Right atrium auricular region (tissue), 2 donors: ENCODE measurements around the gene ZNF614. TPM values are rescaled to one million over a fixed set of nuclear protein-coding genes. Genes with fewer than 3 reads are reported as not detected.

ENCODE experiments used
- DNase-seq: peaks from one replicate; pipeline ENCODE4 v3.0.0-alpha.2; 2019; ENCODE audit warnings: low spot score
- H3K27ac ChIP-seq, 2 donors: fragments of 200-600 bp; sonication (generic); 1 replicate in 1 of 2; 2 replicates in 1 of 2; pipeline ENCODE4 v1.5.1; 2016 to 2019
- H3K27me3 ChIP-seq, 2 donors: fragments of 200-600 bp; sonication (generic); one replicate each; pipeline versions ENCODE4 v1.5.1 to v1.6.0; 2017 to 2019
- H3K36me3 ChIP-seq: fragments of 200-600 bp; sonication (generic); one replicate; pipeline ENCODE4 v1.5.1; 2016
- H3K4me1 ChIP-seq, 2 donors: fragments of 200-600 bp; sonication (generic); one replicate each; pipeline versions ENCODE4 v1.5.1 to v1.6.0; 2017 to 2019
- H3K4me3 ChIP-seq, 2 donors: fragments of 200-600 bp; sonication (generic); 1 replicate in 1 of 2; 2 replicates in 1 of 2; pipeline ENCODE4 v1.5.1; 2017 to 2019; ENCODE audit warnings: mild to moderate bottlenecking in 1 of 2, moderate library complexity in 1 of 2
- H3K9me3 ChIP-seq, 2 donors: fragments of 200-600 bp; sonication (generic); one replicate each; pipeline ENCODE4 v1.5.1; 2019
- total RNA-seq, 2 donors: library from RNA; depleted of rRNA; stranded (reverse); fragments of >200 nt; gene quantifications; one replicate each; pipeline ENCODE4 v1.1.0, GENCODE V29; 2016
- TF ChIP-seq, protein P1 (sequence below), 2 donors: fragments of 200-600 bp; sonication (generic); IDR thresholded peaks; one replicate each; pipeline ENCODE4 v1.5.1; 2019; ENCODE audit warnings: antibody characterized with exemption in 2 of 2

ZNF614 gene
- total RNA-seq, 2 donors from 2014 or later: 6.5 to 6.6 TPM

DNA sequence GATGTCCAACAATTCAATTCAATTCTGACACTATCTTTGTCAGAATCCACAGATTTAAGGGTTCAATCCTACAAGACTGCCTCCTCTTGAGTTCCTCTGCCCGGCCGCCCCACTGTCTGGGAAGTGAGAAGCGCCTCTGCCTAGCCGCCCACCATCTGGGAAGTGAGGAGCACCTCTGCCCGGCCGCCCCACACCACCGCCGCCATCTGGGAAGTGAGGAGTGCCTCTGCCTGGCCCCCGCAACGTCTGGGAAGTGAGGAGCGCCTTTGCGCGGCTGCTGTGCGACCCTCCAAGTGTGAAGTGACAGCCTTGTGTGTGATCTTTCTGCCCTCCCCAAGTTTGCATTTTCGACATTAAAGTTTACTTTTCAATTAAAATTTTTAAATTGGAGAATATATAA, 6.0 kb downstream of the ZNF614 start:
- no peak overlapping the region for H3K4me3 ChIP-seq
- no peak overlapping the region for H3K27ac ChIP-seq
- no peaks in the 10 kb centered on the region for H3K27me3 ChIP-seq
- H3K9me3 ChIP-seq: peaks cover 0 to 42% of the 10 kb centered on the region in 2 donors
- peaks cover 77% of the 10 kb centered on the region for H3K36me3 ChIP-seq
- DNase-seq: no peak
- TF ChIP-seq, protein P1, sequence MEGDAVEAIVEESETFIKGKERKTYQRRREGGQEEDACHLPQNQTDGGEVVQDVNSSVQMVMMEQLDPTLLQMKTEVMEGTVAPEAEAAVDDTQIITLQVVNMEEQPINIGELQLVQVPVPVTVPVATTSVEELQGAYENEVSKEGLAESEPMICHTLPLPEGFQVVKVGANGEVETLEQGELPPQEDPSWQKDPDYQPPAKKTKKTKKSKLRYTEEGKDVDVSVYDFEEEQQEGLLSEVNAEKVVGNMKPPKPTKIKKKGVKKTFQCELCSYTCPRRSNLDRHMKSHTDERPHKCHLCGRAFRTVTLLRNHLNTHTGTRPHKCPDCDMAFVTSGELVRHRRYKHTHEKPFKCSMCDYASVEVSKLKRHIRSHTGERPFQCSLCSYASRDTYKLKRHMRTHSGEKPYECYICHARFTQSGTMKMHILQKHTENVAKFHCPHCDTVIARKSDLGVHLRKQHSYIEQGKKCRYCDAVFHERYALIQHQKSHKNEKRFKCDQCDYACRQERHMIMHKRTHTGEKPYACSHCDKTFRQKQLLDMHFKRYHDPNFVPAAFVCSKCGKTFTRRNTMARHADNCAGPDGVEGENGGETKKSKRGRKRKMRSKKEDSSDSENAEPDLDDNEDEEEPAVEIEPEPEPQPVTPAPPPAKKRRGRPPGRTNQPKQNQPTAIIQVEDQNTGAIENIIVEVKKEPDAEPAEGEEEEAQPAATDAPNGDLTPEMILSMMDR (IDR thresholded peaks at IDR 0.05): no peak
- H3K4me1 ChIP-seq: peaks cover 0 to 10% of the 10 kb centered on the region in 2 donors

GRCh38 chr19:52020506-52020905, 7.7 kb downstream of the ZNF614 start:
- no peaks in the 10 kb centered on the region for H3K27me3 ChIP-seq
- H3K4me1 ChIP-seq: no peaks in the 10 kb centered on the region
- peaks cover 0 to 58% of the 10 kb centered on the region in 2 donors for H3K9me3 ChIP-seq
- no peak for DNase-seq
- peaks cover 89% of the 10 kb centered on the region for H3K36me3 ChIP-seq
- no peak overlapping the region for H3K27ac ChIP-seq
- no peak overlapping the region for H3K4me3 ChIP-seq
- TF ChIP-seq, protein P1 (IDR thresholded peaks at IDR 0.05): no peak

DNA sequence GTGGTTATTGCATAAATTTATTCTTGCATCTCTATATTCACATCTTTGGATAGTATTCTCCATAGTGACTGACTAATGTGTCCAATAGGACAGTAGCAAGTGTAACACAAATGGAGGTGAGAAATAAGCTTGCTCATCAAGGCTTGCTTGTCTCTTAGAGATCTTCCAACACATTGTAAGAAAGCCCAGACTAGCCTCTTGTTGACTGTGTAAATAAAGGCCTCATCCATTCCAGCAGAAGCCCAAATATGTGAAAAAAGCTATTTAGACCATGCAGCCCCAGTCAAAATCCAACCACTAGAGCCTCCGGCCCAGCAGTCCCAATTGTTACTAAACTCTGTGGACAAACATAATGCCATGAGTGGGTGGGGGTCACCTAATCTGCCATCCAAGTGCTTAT, 17.5 kb downstream of the ZNF614 start:
- no peak for DNase-seq

GRCh38 chr19:52007806-52008557, 20.2 kb downstream of the ZNF614 start, which contains the start of gene ZNF615:
Gene ZNF615, minus strand, starts transcription at chr19:52008211. Its CDS starts 4,500 bp downstream, at chr19:52003711.
- H3K36me3 ChIP-seq: peaks cover 16% of the 10 kb centered on the region
- peak within 1 kb of the TSS; percentile 77 to 89 for H3K4me3 ChIP-seq
- TF ChIP-seq, protein P1 (IDR thresholded peaks at IDR 0.05): no peak
- H3K9me3 ChIP-seq: no peaks in the 10 kb centered on the region
- DNase-seq: peak; percentile 91
- no peaks in the 10 kb centered on the region for H3K27me3 ChIP-seq
- peaks cover 0 to 10% of the 10 kb centered on the region in 2 donors for H3K4me1 ChIP-seq
- H3K27ac ChIP-seq: peak within 1 kb of the TSS; percentile 90 to 91

More for the DNA sequence above, 17.5 kb downstream of the ZNF614 start:
- H3K36me3 ChIP-seq: peaks cover 18% of the 10 kb centered on the region
- peaks cover 0 to 9% of the 10 kb centered on the region in 2 donors for H3K9me3 ChIP-seq
- H3K27me3 ChIP-seq: no peaks in the 10 kb centered on the region
- no peak overlapping the region for H3K4me3 ChIP-seq
- H3K4me1 ChIP-seq: peaks cover 0 to 10% of the 10 kb centered on the region in 2 donors
- no peak overlapping the region for H3K27ac ChIP-seq
- TF ChIP-seq, protein P1 (IDR thresholded peaks at IDR 0.05): no peak

DNA sequence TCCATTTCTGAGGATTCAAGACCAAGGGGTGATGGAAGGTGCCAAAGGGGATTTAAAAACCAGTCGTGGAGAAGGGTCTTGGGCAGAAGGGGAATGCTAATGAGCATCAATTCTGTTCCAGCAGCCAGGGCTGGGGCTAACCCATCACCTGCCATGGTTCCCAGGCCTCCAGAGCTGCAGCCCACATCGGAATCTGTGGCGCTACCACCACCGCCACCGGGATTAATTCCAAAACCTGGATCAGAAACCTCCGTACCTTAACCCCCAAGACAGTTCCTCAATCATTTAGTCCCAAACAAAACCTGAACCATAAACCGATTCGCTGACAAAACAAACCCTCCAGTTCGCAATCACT, 20.8 kb downstream of the ZNF614 start:
- DNase-seq: no peak
- H3K4me3 ChIP-seq: peak overlapping the region; percentile 77 to 89
- H3K27me3 ChIP-seq: no peaks in the 10 kb centered on the region
- peaks cover 0 to 10% of the 10 kb centered on the region in 2 donors for H3K4me1 ChIP-seq
- H3K27ac ChIP-seq: peak overlapping the region; percentile 90 to 91
- H3K9me3 ChIP-seq: no peaks in the 10 kb centered on the region
- peaks cover 16% of the 10 kb centered on the region for H3K36me3 ChIP-seq
- TF ChIP-seq, protein P1 (IDR thresholded peaks at IDR 0.05): no peak
